Coronary artery (tissue), 2 donors: Measurements from ENCODE around the gene PIGU.
"Not testable (repeated sequence)": the region's sequence is repeated elsewhere in the genome, so short reads cannot be mapped to it uniquely, and the experiment has no call there.

ENCODE experiments used
- DNase-seq: peaks from one replicate; pipeline ENCODE4 v3.0.0-alpha.2; 2017; ENCODE audit warnings: low spot score
- H3K27ac ChIP-seq, 2 donors: fragments of 200-600 bp; sonication (generic); one replicate each; pipeline ENCODE4 v1.5.1; 2016 to 2019
- H3K4me3 ChIP-seq: fragments of 200-600 bp; sonication (generic); 2 replicates; pipeline ENCODE4 v1.5.1; 2016; ENCODE audit warnings: mild to moderate bottlenecking, moderate library complexity
- CTCF ChIP-seq: fragments of 200-600 bp; sonication (generic); IDR thresholded peaks from one replicate; pipeline ENCODE4 v1.5.1; 2019; ENCODE audit warnings: antibody characterized with exemption

PIGU gene

DNA sequence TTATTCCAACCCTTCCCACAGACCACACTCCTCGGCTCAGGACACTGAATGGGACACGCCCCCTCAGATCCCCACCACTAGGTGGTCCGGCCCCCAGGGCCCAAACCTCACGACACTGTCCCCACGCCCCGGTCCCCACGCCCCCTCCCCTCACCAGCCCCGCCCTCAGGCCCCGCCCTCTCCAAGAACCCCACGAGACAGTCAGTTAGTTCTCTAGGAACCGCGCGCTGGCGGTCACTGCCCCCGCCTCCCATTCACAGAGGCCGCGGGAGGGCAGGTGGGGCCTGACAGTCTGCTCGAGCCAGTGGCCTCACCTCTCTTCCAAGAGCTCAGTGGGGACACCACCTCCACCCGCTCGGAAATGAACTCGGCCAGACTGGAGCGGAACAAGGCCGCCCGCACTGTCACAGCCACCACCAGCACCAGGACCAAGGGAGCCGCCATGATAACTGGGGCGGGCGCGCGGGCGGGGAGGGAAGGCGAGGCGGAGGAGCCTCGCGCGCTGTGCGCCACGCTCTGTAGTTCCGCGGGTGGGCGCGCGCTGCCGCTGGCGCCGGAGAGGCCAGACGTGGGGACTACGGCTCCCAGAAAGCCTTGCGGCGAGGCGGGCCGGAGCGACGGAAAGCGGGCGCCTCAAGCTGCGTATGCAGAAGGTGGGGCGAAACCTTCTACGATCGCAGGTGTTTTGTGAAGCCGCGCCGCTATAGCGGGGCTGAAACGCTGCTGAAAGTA lies at the start of gene PIGU:
Gene PIGU, minus strand, starts transcription at position 451 of the 732 bp plus-strand sequence. Its CDS starts 7 bp downstream, at position 444.
- peak within 1 kb of the TSS; percentile 64 to 79 for H3K27ac ChIP-seq
- no peak for TF ChIP-seq CTCF

DNA sequence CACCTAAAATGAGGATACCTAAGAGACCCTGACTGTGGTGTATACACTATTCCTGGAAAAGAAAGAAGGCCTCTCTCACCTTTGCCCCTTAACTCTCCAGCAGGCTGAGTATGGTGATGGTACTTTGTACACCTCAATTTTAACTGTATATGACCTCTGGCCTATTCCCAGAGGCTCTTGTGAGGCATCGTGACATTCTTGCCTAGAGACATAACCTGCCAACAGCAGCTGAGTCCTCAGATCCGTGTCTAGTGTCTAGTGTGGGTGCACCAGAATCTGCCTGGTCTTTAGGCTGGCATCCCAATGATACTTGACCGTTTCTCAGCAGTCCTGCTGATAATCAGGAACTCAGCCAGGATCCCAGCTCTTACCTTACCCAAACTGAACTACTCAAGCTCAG lies 47.3 kb upstream of the PIGU start:
- DNase-seq, result no peak
- TF ChIP-seq CTCF, result no peak
- Histone ChIP-seq H3K27ac (no peak overlapping the region), H3K4me3 (no peak overlapping the region)

More for the DNA sequence above, at the start of gene PIGU:
- H3K4me3 ChIP-seq, result peak within 1 kb of the TSS; percentile 86
- DNase-seq, result peak; percentile 94

GRCh38 chr20:34722560-34722959 lies 45.7 kb upstream of the PIGU start:
- not testable (repeated sequence) for H3K4me3 ChIP-seq, DNase-seq, H3K27ac ChIP-seq

GRCh38 chr20:34720266-34720665 lies 43.4 kb upstream of the PIGU start:
- no peak for TF ChIP-seq CTCF
- Histone ChIP-seq H3K27ac (no peak overlapping the region), H3K4me3 (no peak overlapping the region)
- DNase-seq, result no peak

DNA sequence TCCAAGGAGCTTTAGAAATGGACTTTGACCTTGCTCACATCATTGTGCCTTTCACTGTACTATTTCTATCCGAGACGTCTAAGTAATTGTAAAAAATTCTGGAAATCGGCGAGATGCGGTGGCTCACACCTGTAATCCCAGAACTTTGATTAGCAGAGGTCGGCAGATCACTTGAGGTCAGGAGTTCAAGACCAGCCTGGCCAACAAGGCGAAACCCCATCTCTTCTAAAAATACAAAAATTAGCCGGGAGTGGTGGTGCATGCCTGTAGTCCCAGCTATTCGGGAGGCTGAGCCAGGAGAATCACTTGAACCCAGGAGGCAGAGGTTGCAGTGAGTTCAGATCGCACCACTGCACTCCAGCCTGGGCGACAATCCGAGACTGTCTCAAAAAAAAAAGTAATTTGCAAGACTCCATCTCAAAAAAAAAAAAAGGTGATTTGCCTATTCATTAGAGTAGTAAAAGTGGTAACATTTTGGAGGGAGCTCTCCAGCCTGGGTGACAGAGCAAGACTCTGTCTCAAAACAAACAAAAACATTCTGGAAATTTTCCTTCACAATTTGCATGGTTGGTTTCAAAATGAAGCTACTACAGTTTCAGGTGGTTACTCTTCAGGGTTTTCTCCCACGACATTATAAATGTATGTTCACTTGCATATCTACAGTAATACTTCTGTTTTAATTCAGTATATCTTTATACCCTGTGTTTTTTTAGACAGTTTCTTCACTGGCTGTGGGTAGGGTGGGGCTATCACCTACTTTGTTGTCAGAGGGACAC lies 42.5 kb upstream of the PIGU start:
- H3K4me3 ChIP-seq, H3K27ac ChIP-seq, DNase-seq: not testable (repeated sequence)

DNA sequence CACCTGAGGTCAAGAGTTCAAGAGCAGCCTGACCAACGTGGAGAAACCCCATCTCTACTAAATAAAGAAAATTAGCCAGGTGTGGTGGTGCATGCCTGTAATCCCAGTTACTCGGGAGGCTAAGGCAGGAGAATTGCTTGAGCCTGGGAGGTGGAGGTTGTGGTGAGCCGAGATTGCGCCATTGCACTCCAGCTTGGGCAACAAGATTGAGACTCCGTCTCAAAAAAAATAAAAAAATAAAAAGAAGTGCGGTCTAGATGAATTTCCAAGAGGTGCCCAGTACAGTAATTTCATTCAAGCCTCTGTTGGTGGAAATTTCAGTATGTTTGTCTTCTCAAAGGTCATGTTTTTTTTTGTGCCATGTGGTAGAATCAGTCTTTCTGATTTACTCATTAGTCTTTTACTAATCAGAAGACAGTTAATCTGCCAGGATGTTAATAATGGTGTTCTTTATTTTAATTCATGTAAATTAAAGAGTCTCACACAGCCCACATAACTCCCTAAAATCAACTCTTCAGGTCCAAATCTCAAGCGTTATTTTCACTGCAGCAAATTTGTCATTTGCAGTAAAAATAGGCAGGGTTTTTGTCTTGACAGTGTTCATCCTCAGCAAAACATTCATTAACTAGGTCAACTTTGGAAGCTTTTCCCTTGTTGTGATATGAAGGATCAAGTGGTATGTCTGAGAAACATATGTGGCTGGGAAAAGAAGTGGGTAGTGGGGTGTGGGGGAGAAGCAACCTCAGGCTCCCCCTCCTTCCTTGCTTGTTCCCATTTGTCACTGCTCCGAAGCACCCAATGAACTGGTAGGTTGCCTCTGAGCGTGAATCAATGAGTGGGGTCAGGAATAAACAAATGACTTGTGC lies 40.6 kb upstream of the PIGU start:
- Histone ChIP-seq H3K4me3 (no peak overlapping the region), H3K27ac (no peak overlapping the region)
- TF ChIP-seq CTCF, result no peak
- no peak for DNase-seq

DNA sequence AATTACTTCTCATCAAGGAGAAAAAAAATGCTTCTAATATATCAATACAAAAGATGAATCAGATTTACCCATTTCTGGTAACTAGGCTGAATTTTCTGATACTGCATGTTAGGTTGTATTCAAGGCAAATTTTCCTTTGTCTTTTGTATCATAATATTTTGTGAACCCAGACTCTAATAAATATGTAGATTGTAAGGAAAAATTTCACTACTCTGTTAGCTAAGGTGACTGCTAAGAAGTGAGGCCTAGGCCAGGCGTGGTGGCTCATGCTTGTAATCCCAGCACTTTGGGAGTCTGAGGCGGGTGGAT lies 40.0 kb upstream of the PIGU start:
- no peak for TF ChIP-seq CTCF
- Histone ChIP-seq H3K27ac (no peak overlapping the region), H3K4me3 (no peak overlapping the region)

More for the DNA sequence above, 40.0 kb upstream of the PIGU start:
- DNase-seq, result no peak
